Stimulated activated memory B cell treated with anti-CD40 and anti-IgM and Interleukin-4, amounts not matched to agents 10 μg/mL and 1 μg/mL and 100 μg/mL, for 72 hours (primary cell): Measurements from ENCODE around the gene CIROP.
A peak's percentile ranks its signal among the peaks of the same experiment; 100 is the strongest.

ENCODE experiments used
- ATAC-seq: fragments of 150-1000 bp; cut with Tn5 transposase; 2 replicates; pipeline ENCODE4 v1.10.0; 2021
- H3K27ac Mint-ChIP-seq: one replicate; pipeline ENCODE4 v1.8.0; 2022; ENCODE audit warnings: mild to moderate bottlenecking, mixed read lengths
- H3K27me3 Mint-ChIP-seq: one replicate; pipeline ENCODE4 v1.8.0; 2022; ENCODE audit warnings: mixed read lengths
- H3K36me3 Mint-ChIP-seq: one replicate; pipeline ENCODE4 v1.8.0; 2022; ENCODE audit warnings: mixed read lengths
- H3K4me1 Mint-ChIP-seq: one replicate; pipeline ENCODE4 v1.8.0; 2022; ENCODE audit warnings: mixed read lengths
- H3K4me3 Mint-ChIP-seq: one replicate; pipeline ENCODE4 v1.8.0; 2022; ENCODE audit warnings: mild to moderate bottlenecking, moderate library complexity, mixed read lengths
- H3K9me3 Mint-ChIP-seq: one replicate; pipeline ENCODE4 v1.8.0; 2022; ENCODE audit warnings: mixed read lengths

Gene CIROP

GRCh38 chr14:23058654-23059504, 45.9 kb downstream of the CIROP start:
- ATAC-seq = no peak
- Mint-ChIP-seq H3K36me3 (peaks cover 42% of the 10 kb centered on the region), H3K27me3 (peaks cover 12% of the 10 kb centered on the region), H3K27ac (no peak overlapping the region), H3K9me3 (no peaks in the 10 kb centered on the region), H3K4me3 (peak overlapping the region; percentile 0), H3K4me1 (peaks cover 25% of the 10 kb centered on the region)

GRCh38 chr14:23057757-23058653, 46.8 kb downstream of the CIROP start:
- H3K4me1 Mint-ChIP-seq = peaks cover 25% of the 10 kb centered on the region
- H3K4me3 Mint-ChIP-seq = peak overlapping the region; percentile 77
- H3K27ac Mint-ChIP-seq = no peak overlapping the region
- peak; percentile 83 for ATAC-seq
- no peaks in the 10 kb centered on the region for H3K9me3 Mint-ChIP-seq
- peaks cover 12% of the 10 kb centered on the region for H3K27me3 Mint-ChIP-seq
- peaks cover 34% of the 10 kb centered on the region for H3K36me3 Mint-ChIP-seq

- Mint-ChIP-seq H3K4me1 (peaks cover 25% of the 10 kb centered on the region), H3K9me3 (no peaks in the 10 kb centered on the region), H3K27ac (peak within 1 kb of the TSS; percentile 53), H3K36me3 (peaks cover 27% of the 10 kb centered on the region), H3K4me3 (peak within 1 kb of the TSS; percentile 77), H3K27me3 (peaks cover 12% of the 10 kb centered on the region)
- ATAC-seq = peak; percentile 79
Measured at GRCh38 chr14:23056956-23057756, 47.6 kb downstream of the CIROP start, which contains the start of gene CDH24. CDH24 (minus strand) TSS chr14:23057520; CDS start chr14:23055733, 1,787 bp downstream.

- Mint-ChIP-seq H3K27me3 (peaks cover 12% of the 10 kb centered on the region), H3K4me3 (peak overlapping the region; percentile 73), H3K9me3 (no peaks in the 10 kb centered on the region), H3K36me3 (peaks cover 23% of the 10 kb centered on the region), H3K27ac (peak overlapping the region; percentile 53), H3K4me1 (peaks cover 25% of the 10 kb centered on the region)
- ATAC-seq = peak; percentile 82
Measured at GRCh38 chr14:23056145-23056955, 48.4 kb downstream of the CIROP start.

- peaks cover 17% of the 10 kb centered on the region for H3K36me3 Mint-ChIP-seq
- peaks cover 12% of the 10 kb centered on the region for H3K27me3 Mint-ChIP-seq
- H3K4me1 Mint-ChIP-seq = peaks cover 25% of the 10 kb centered on the region
- ATAC-seq = no peak
- H3K9me3 Mint-ChIP-seq = no peaks in the 10 kb centered on the region
- peak overlapping the region; percentile 53 for H3K27ac Mint-ChIP-seq
- H3K4me3 Mint-ChIP-seq = peak overlapping the region; percentile 73
Measured at GRCh38 chr14:23055621-23056144, 49.1 kb downstream of the CIROP start.

- peaks cover 15% of the 10 kb centered on the region for H3K36me3 Mint-ChIP-seq
- H3K9me3 Mint-ChIP-seq = no peaks in the 10 kb centered on the region
- ATAC-seq = no peak
- no peak overlapping the region for H3K4me3 Mint-ChIP-seq
- H3K27me3 Mint-ChIP-seq = peaks cover 12% of the 10 kb centered on the region
- H3K4me1 Mint-ChIP-seq = peaks cover 25% of the 10 kb centered on the region
- no peak overlapping the region for H3K27ac Mint-ChIP-seq
Measured at GRCh38 chr14:23055147-23055550, 49.6 kb downstream of the CIROP start.

- no peak for ATAC-seq
- Mint-ChIP-seq H3K4me1 (peaks cover 25% of the 10 kb centered on the region), H3K27ac (no peak overlapping the region), H3K27me3 (peaks cover 12% of the 10 kb centered on the region), H3K9me3 (no peaks in the 10 kb centered on the region), H3K4me3 (no peak overlapping the region), H3K36me3 (peaks cover 10% of the 10 kb centered on the region)
Measured at GRCh38 chr14:23054000-23054811, 50.6 kb downstream of the CIROP start.

GRCh38 chr14:23053426-23053825, 51.4 kb downstream of the CIROP start:
- H3K27ac Mint-ChIP-seq = no peak overlapping the region
- no peaks in the 10 kb centered on the region for H3K9me3 Mint-ChIP-seq
- H3K4me1 Mint-ChIP-seq = peaks cover 23% of the 10 kb centered on the region
- H3K4me3 Mint-ChIP-seq = no peak overlapping the region
- peaks cover 12% of the 10 kb centered on the region for H3K27me3 Mint-ChIP-seq
- ATAC-seq = no peak
- H3K36me3 Mint-ChIP-seq = peaks cover 5% of the 10 kb centered on the region

- H3K4me3 Mint-ChIP-seq = no peak overlapping the region
- H3K9me3 Mint-ChIP-seq = no peaks in the 10 kb centered on the region
- H3K27ac Mint-ChIP-seq = no peak overlapping the region
- peaks cover 15% of the 10 kb centered on the region for H3K27me3 Mint-ChIP-seq
- H3K4me1 Mint-ChIP-seq = peaks cover 17% of the 10 kb centered on the region
- no peaks in the 10 kb centered on the region for H3K36me3 Mint-ChIP-seq
- no peak for ATAC-seq
Measured at GRCh38 chr14:23052671-23053070, 52.1 kb downstream of the CIROP start.

- ATAC-seq = no peak
- Mint-ChIP-seq H3K4me1 (peaks cover 16% of the 10 kb centered on the region), H3K4me3 (no peak overlapping the region), H3K9me3 (no peaks in the 10 kb centered on the region), H3K27me3 (peaks cover 19% of the 10 kb centered on the region), H3K36me3 (no peaks in the 10 kb centered on the region), H3K27ac (no peak overlapping the region)
Measured at GRCh38 chr14:23052182-23052623, 52.6 kb downstream of the CIROP start.

- H3K36me3 Mint-ChIP-seq = no peaks in the 10 kb centered on the region
- no peak overlapping the region for H3K27ac Mint-ChIP-seq
- H3K4me3 Mint-ChIP-seq = no peak overlapping the region
- no peaks in the 10 kb centered on the region for H3K9me3 Mint-ChIP-seq
- H3K27me3 Mint-ChIP-seq = peaks cover 19% of the 10 kb centered on the region
- ATAC-seq = no peak
- peaks cover 8% of the 10 kb centered on the region for H3K4me1 Mint-ChIP-seq
Measured at GRCh38 chr14:23051141-23052057, 53.4 kb downstream of the CIROP start.
